ENCODE data around the gene SLC26A4. TPM values are rescaled to one million over a fixed set of nuclear protein-coding genes. Genes with fewer than 3 reads are reported as not detected.
A peak's percentile ranks its signal among the peaks of the same experiment; 100 is the strongest.

Gene SLC26A4
- total RNA-seq, 1 donor from 2014 or later: 3.1 TPM

DNA sequence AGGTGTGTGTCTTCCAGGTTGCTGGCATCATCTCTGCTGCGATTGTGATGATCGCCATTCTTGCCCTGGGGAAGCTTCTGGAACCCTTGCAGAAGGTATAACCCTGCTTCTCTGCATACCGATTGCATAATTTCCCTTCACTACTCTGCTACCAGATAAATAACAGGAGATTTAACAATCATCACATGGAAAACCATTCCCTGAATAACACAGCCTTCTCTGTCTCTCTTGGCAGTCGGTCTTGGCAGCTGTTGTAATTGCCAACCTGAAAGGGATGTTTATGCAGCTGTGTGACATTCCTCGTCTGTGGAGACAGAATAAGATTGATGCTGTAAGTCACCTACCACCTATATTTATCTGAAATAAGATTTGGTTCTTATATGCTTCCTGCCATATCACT lies 33.8 kb downstream of the SLC26A4 start:
- peak; percentile 82 for DNase-seq (ENCODE audit: low read depth)

DNA sequence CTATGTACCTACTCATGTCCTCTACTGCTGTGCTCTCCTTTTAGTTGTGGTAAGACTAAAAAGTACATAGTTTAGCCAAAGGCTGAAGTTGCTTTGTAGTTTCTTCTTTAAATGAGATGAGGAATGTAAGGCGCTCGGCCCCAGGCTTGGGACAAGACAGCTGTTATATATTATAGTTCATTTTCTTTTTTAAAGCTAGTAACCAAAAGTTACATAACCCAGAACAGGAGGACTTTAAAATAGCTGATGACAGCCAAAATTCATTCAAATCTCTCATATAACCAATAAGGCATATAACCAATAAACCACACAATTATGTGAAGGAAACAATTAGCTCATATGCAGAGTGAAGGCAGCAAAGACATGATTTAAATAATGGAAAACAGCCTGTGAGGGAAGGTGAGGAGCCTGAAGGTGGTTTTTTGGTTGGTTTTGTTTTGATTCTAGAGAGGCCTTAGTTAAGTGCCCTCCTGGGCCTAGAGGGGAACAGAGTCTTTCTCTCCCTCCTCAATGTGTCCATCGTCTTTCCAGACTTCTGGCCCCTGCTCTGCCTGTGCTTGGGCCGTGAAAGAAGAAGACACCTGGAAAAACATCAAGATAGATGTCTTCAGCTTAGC lies 35.8 kb downstream of the SLC26A4 start:
- DNase-seq (ENCODE audit: low read depth): no peak

DNA sequence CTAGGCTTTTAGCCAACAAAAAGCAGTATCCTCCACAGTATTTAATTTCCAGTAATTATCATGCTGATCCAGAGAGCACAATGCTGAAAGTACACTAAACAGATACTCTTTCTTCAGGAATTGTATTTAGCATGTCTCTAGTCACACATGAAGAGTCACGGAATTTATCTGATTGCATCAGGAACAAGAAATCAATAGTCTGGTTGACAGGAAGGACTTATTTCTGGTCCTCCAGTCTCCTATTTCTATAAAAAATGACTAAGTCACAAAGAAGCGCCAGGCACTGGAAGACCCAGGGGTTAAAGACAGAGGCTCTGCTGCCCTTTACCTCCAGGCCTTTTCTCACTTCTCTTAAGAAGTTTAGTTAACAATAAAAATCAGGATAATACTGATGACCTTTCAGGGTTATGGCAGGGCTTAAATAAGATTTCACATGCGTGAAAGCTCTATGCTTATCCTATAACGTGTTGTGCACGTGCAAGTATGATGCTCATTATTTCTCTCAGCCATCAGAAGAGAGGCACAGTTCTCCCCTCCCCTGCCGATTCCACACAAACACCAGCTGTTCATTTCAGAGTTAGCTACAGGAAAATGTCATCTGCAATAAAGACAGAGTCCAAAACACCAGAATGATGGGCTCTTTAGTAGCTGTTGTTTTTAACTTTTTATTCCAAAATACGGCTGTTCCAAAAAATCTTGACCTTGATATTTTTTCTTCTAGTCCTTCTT lies 36.9 kb downstream of the SLC26A4 start:
- peak; percentile 38 for DNase-seq (ENCODE audit: low read depth)

GRCh38 chr7:107700570-107700969 lies 39.9 kb downstream of the SLC26A4 start:
- DNase-seq (ENCODE audit: low read depth): no peak

DNA sequence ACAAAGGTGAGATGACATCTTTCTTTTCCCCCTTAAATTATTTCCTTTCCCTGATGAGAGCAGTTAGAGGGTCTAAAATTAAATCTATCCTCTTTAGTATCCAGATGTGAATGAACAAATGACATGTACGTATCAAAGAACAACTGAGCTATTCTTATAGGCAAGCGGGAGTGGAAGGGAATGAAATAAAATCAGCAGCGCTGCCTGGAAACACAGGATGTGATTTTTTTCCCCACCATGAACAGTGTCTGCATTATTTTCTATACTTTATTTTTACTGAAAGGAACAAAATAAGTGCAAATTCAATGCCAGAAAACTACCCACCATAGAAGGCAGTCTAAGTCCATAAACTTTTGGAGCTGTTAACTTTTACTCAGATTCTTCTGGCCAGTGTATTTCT lies 40.6 kb downstream of the SLC26A4 start:
- no peak for DNase-seq (ENCODE audit: low read depth)

DNA sequence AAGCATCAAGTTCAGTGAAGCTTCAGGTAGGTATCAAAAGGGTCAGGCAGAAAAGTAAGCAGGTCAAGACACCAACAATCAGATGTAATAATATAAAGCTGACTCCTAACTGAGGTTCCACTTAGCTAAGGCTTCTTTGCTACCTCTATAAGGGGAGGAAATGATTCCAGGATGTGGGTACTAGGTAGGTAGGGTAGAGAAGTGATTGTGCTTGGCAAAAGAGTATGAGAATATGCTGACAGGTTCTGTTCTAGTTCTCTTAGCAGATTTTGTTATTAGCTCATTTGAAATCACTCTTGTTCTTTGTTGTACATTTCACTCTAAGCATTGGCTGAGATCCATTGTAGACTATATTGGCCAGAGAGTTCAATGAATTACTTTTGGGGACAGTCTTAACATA lies 42.6 kb downstream of the SLC26A4 start:
- DNase-seq (ENCODE audit: low read depth): no peak

- DNase-seq (ENCODE audit: low read depth): no peak
These were observed 43.2 kb downstream of the SLC26A4 start for GRCh38 chr7:107703872-107704271.

GRCh38 chr7:107708956-107709355 lies 48.3 kb downstream of the SLC26A4 start:
- no peak for DNase-seq (ENCODE audit: low read depth)

GRCh38 chr7:107711301-107711700 lies 50.7 kb downstream of the SLC26A4 start:
- DNase-seq (ENCODE audit: low read depth): no peak

DNA sequence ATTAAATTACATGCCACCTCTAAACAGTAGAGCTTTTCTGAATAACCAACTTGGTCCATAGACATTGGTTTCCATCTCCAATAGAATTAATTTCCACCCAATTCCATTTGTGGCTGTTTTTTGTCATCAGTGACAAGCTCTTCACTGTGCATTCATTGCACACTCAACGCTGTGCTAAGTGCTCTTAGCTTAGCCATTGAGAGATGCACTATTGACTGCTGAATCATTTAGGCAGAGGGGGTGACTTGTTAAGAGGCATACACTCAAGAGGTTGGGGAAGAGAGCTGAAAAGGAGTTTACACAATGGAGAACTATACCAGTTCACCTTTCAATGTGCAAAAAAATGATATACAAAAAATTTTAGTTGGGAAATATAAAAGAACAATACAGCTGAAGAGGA lies 51.4 kb downstream of the SLC26A4 start:
- no peak for DNase-seq (ENCODE audit: low read depth)

GRCh38 chr7:107712896-107713295 lies 52.3 kb downstream of the SLC26A4 start:
- no peak for DNase-seq (ENCODE audit: low read depth)

DNA sequence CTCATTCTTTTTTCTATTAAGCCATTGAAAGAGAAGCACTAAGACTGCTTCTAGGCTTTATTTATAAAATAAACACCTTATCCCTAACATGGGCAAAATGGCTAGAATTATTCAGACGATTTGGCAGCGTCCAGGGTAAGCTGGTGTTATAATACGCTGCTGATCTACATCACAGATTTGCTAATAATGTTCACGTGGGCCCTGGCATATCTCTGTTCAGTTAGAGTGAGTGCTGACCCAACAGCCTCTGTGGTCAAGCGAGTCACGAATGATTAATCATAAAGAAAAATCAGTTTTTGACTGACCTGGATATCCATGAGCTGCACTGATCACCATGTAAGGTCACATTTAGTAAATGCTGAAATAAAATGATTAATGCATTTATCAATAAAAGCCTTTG lies 54.9 kb downstream of the SLC26A4 start:
- DNase-seq (ENCODE audit: low read depth): no peak

DNA sequence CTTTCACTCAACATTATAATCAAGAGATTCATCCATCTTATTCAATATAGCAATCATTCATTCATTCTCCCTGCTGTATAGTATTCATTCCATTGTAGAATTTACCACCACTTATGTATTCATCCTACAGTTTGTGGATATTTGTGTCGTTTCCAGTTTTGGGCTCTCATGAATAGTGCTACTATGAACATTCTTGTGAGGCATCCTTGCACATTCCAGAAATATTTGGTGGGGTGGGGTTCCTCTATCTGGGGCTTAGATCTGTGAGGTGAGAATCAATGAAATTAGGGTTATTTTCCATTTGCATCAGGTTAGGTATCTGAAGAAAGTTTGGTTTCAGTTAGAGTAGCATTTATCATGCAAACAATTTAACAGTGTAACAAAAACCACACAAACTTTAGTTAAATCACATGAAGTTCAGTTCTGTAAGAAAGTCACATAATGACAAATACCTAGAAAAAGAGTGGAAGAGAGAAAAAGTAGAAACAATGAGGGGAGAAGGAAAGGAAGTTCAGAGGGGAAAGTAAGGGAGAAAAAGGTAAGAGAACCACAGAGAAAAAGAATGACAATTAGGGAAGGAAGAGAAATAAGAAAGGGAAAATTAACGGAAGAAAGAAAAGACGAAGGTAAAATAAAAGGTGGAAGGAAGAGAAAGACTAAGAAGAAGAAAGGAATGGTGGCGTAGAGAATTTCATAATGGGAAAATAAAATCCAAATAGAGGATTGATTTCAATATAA lies 58.0 kb downstream of the SLC26A4 start:
- DNase-seq (ENCODE audit: low read depth): no peak

- DNase-seq (ENCODE audit: low read depth): no peak
These were observed 60.7 kb downstream of the SLC26A4 start for GRCh38 chr7:107721286-107721685.

- DNase-seq (ENCODE audit: low read depth): no peak
These were observed 62.6 kb downstream of the SLC26A4 start for GRCh38 chr7:107723255-107723654.

DNA sequence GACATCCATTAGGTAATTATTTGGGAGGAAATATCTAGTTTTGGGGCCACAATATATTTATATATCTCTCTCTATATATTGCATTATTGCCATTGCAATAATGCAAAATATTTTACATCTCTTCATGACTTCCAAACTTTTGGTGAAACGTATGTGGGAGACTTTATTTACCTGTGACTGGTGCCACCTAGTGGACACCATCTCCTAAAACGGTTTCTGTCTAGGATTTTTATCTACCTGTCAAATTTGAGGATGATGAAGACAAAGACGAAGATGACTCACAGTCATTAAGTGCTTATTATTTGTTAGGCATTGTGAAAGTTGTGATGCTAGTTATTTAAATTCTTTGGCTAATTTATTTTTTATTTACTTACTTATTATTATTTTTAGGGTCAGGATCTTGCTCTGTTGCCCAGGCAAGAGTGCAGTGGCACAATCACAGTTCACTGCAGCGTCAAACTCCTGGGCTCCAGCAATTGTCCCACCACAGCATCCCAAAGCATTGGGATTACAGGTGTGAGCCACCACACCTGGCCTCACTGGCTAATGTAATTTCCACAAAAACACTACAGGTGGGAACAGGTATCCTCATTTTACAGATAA lies 64.6 kb downstream of the SLC26A4 start:
- peak; percentile 71 for DNase-seq (ENCODE audit: low read depth)

GRCh38 chr7:107726356-107727130 lies 65.9 kb downstream of the SLC26A4 start:
- no peak for DNase-seq (ENCODE audit: low read depth)

- no peak for DNase-seq (ENCODE audit: low read depth)
These were observed 67.6 kb downstream of the SLC26A4 start for GRCh38 chr7:107728276-107728675.

GRCh38 chr7:107742678-107743566 lies 82.3 kb downstream of the SLC26A4 start:
- DNase-seq (ENCODE audit: low read depth): no peak

All from myocyte (in vitro differentiated cells).